SU-DHL-6 (cell line): ENCODE data around the gene SYTL3.

Experiments used
- H2AFZ ChIP-seq: fragments of 200-600 bp; sonication (generic); 2 replicates; pipeline ENCODE4 v1.6.1; 2014; ENCODE audit warnings: low read depth, mild to moderate bottlenecking, moderate library complexity, mixed read lengths, antibody characterized with exemption, low read length; ENCODE audit not compliant: severe bottlenecking
- H3F3A ChIP-seq: fragments of 200-600 bp; shearing (Covaris generic); 2 replicates; pipeline ENCODE4 v1.6.0; 2016; ENCODE audit warnings: antibody characterized with exemption, mild to moderate bottlenecking; ENCODE audit not compliant: insufficient read depth
- H3K27ac ChIP-seq: fragments of 200-600 bp; sonication (generic); 2 replicates; pipeline ENCODE4 v1.5.1; 2016; ENCODE audit warnings: low read depth, mild to moderate bottlenecking, low read length, moderate library complexity, mixed read lengths
- H3K27me3 ChIP-seq: fragments of 200-600 bp; sonication (generic), shearing (Covaris generic); 2 replicates; pipeline ENCODE4 v1.6.0; 2014; ENCODE audit warnings: mild to moderate bottlenecking, low read length
- H3K36me3 ChIP-seq: fragments of 200-600 bp; sonication (generic); 2 replicates; pipeline ENCODE4 v1.6.1; 2014; ENCODE audit warnings: mild to moderate bottlenecking, low read length, mixed read lengths
- H3K4me2 ChIP-seq: fragments of 300-600, 200-600 bp; shearing (Covaris generic), sonication (generic); 2 replicates; pipeline ENCODE4 v1.6.0; 2014; ENCODE audit warnings: low read length, low read depth, mild to moderate bottlenecking; ENCODE audit not compliant: poor library complexity, severe bottlenecking
- H3K4me3 ChIP-seq: fragments of 200-600 bp; sonication (generic); 2 replicates; pipeline ENCODE4 v1.5.1; 2014; ENCODE audit warnings: antibody characterized with exemption, low read length, mild to moderate bottlenecking, mixed read lengths; ENCODE audit not compliant: insufficient read depth, poor library complexity, severe bottlenecking
- H3K79me2 ChIP-seq: fragments of 200-600 bp; sonication (generic); 2 replicates; pipeline ENCODE4 v1.6.1; 2014; ENCODE audit warnings: mild to moderate bottlenecking, low read length, moderate library complexity; ENCODE audit not compliant: insufficient read depth
- H3K9ac ChIP-seq: fragments of 200-600 bp; sonication (generic); 2 replicates; pipeline ENCODE4 v1.7.0; 2014; ENCODE audit warnings: mild to moderate bottlenecking, low read length
- H3K9me2 ChIP-seq: fragments of 200-600 bp; sonication (generic); replicated peaks from 2 replicates; pipeline ENCODE4 v1.6.1; 2014; ENCODE audit warnings: low read length; ENCODE audit not compliant: insufficient read depth
- H3K9me3 ChIP-seq: fragments of 200-600 bp; sonication (generic); 2 replicates; pipeline ENCODE4 v1.6.1; 2014; ENCODE audit warnings: low read length, mixed read lengths; ENCODE audit not compliant: insufficient read depth
- H4K20me1 ChIP-seq: fragments of 200-600 bp; sonication (generic); 2 replicates; pipeline ENCODE4 v1.6.1; 2014; ENCODE audit warnings: low read depth, mild to moderate bottlenecking, antibody characterized with exemption, low read length, moderate library complexity, mixed read lengths
- CTCF ChIP-seq: fragments of 200-600 bp; sonication (generic); IDR thresholded peaks from one replicate; pipeline ENCODE4 v1.5.1; 2017; ENCODE audit warnings: antibody characterized with exemption, mild to moderate bottlenecking, low read length, moderate library complexity; ENCODE audit not compliant: insufficient read depth, poor library complexity, severe bottlenecking
- EZH2phosphoT487 ChIP-seq: fragments of 200-600 bp; sonication (generic), shearing (Covaris generic); conservative IDR thresholded peaks from 2 replicates; pipeline ENCODE4 v1.6.1; 2018; ENCODE audit warnings: mild to moderate bottlenecking, antibody characterized with exemption, low read length, moderate library complexity, mixed read lengths

SYTL3 gene

GRCh38 chr6:158663625-158664165 is 13.8 kb downstream of the SYTL3 start:
- no peaks in the 10 kb centered on the region for H3F3A ChIP-seq
- no peaks in the 10 kb centered on the region for H3K27me3 ChIP-seq
- H3K36me3 ChIP-seq, result no peaks in the 10 kb centered on the region
- no peak overlapping the region for H3K9ac ChIP-seq
- H3K79me2 ChIP-seq, result no peaks in the 10 kb centered on the region
- TF ChIP-seq EZH2phosphoT487, result no peak
- no peak for TF ChIP-seq CTCF
- H3K9me2 ChIP-seq, result no peaks in the 10 kb centered on the region
- no peaks in the 10 kb centered on the region for H3K9me3 ChIP-seq
- H3K4me3 ChIP-seq, result no peak overlapping the region
- no peak overlapping the region for H2AFZ ChIP-seq
- no peak overlapping the region for H3K4me2 ChIP-seq
- no peaks in the 10 kb centered on the region for H4K20me1 ChIP-seq
- H3K27ac ChIP-seq, result no peak overlapping the region

GRCh38 chr6:158665332-158665731 is 15.5 kb downstream of the SYTL3 start:
- no peaks in the 10 kb centered on the region for H3K9me2 ChIP-seq
- no peaks in the 10 kb centered on the region for H3F3A ChIP-seq
- H3K27ac ChIP-seq, result no peak overlapping the region
- no peak overlapping the region for H3K4me3 ChIP-seq
- H3K36me3 ChIP-seq, result no peaks in the 10 kb centered on the region
- no peak overlapping the region for H3K4me2 ChIP-seq
- no peak overlapping the region for H2AFZ ChIP-seq
- no peaks in the 10 kb centered on the region for H3K79me2 ChIP-seq
- H3K9me3 ChIP-seq, result no peaks in the 10 kb centered on the region
- TF ChIP-seq CTCF, result no peak
- H3K27me3 ChIP-seq, result no peaks in the 10 kb centered on the region
- no peaks in the 10 kb centered on the region for H4K20me1 ChIP-seq
- no peak overlapping the region for H3K9ac ChIP-seq

- Histone ChIP-seq H4K20me1 (no peaks in the 10 kb centered on the region), H3K9me3 (no peaks in the 10 kb centered on the region), H3F3A (no peaks in the 10 kb centered on the region), H3K27me3 (no peaks in the 10 kb centered on the region), H3K36me3 (no peaks in the 10 kb centered on the region), H3K4me2 (no peak overlapping the region), H3K9me2 (no peaks in the 10 kb centered on the region), H3K4me3 (no peak overlapping the region), H3K9ac (no peak overlapping the region), H2AFZ (no peak overlapping the region), H3K27ac (no peak overlapping the region), H3K79me2 (no peaks in the 10 kb centered on the region)
- no peak for TF ChIP-seq CTCF
- TF ChIP-seq EZH2phosphoT487, result no peak
Measured at GRCh38 chr6:158666628-158667359, 16.9 kb downstream of the SYTL3 start.
